Measurements from ENCODE around the gene DGCR6. TPM values are rescaled to one million over a fixed set of nuclear protein-coding genes. Genes with fewer than 3 reads are reported as not detected.
A peak's percentile ranks its signal among the peaks of the same experiment; 100 is the strongest.
"Not testable (repeated sequence)": the region's sequence is repeated elsewhere in the genome, so short reads cannot be mapped to it uniquely, and the experiment has no call there.

DGCR6 gene
- total RNA-seq, 1 donor from 2014 or later, result 3.1 TPM

DNA sequence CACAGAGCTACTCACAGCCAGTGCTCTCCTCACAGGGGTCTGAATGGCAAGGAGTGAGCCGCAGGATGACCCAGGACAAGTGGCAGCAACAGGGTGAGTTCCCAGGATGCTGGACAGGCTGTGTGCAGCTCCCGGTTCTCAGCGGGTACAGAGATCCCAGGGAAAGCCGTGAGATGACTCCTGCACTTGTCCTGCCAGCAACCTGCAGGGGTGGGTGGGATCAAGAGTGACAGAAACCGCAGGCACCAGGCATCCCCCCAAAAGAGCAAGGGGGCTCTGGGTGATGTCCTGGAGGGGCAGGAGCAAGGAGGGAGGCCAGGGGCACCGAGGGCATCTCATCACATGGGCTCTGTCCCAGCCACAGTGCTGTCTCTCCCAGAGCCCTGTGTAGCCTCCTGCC lies 45.9 kb downstream of the DGCR6 start:
- ATAC-seq, result no peak
- intact Hi-C loops (cut with DNase I), result no loop called here
- DNase-seq, result peak; percentile 55

DNA sequence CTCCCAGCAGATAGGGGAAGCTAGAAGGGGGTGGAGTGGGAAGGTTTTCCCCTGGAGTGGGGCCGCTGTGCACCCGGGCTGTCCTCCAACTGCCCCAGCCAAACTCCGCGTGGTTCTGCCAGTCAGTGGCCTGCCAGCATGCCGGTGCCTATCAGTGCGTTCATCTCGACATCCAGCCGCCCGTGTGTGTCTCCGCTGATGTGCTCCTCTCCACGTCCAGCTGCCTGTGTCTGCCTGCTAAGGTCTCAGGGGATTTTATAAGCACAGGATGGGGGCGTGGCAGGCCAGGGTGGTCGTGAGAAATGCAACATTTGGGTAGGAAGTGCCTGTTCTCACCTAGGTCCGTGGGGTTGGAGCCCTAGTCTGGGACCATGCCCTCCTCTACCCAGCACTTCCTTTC lies 47.0 kb downstream of the DGCR6 start:
- H3K4me3 ChIP-seq; ATAC-seq; intact Hi-C loops (cut with DNase I); H3K27me3 ChIP-seq; H3K4me1 ChIP-seq; H3K9me3 ChIP-seq; H3K36me3 ChIP-seq; H3K27ac ChIP-seq: not testable (repeated sequence)
- DNase-seq, result peak; percentile 43

More for the DNA sequence above, 45.9 kb downstream of the DGCR6 start:
- TF ChIP-seq, protein P1, sequence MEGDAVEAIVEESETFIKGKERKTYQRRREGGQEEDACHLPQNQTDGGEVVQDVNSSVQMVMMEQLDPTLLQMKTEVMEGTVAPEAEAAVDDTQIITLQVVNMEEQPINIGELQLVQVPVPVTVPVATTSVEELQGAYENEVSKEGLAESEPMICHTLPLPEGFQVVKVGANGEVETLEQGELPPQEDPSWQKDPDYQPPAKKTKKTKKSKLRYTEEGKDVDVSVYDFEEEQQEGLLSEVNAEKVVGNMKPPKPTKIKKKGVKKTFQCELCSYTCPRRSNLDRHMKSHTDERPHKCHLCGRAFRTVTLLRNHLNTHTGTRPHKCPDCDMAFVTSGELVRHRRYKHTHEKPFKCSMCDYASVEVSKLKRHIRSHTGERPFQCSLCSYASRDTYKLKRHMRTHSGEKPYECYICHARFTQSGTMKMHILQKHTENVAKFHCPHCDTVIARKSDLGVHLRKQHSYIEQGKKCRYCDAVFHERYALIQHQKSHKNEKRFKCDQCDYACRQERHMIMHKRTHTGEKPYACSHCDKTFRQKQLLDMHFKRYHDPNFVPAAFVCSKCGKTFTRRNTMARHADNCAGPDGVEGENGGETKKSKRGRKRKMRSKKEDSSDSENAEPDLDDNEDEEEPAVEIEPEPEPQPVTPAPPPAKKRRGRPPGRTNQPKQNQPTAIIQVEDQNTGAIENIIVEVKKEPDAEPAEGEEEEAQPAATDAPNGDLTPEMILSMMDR (IDR thresholded peaks at IDR 0.05), result no peak
- Histone ChIP-seq H3K4me3 (no peak overlapping the region), H3K9me3 (no peaks in the 10 kb centered on the region), H3K27me3 (no peaks in the 10 kb centered on the region), H3K27ac (no peak overlapping the region), H3K36me3 (no peaks in the 10 kb centered on the region), H3K4me1 (no peaks in the 10 kb centered on the region)

DNA sequence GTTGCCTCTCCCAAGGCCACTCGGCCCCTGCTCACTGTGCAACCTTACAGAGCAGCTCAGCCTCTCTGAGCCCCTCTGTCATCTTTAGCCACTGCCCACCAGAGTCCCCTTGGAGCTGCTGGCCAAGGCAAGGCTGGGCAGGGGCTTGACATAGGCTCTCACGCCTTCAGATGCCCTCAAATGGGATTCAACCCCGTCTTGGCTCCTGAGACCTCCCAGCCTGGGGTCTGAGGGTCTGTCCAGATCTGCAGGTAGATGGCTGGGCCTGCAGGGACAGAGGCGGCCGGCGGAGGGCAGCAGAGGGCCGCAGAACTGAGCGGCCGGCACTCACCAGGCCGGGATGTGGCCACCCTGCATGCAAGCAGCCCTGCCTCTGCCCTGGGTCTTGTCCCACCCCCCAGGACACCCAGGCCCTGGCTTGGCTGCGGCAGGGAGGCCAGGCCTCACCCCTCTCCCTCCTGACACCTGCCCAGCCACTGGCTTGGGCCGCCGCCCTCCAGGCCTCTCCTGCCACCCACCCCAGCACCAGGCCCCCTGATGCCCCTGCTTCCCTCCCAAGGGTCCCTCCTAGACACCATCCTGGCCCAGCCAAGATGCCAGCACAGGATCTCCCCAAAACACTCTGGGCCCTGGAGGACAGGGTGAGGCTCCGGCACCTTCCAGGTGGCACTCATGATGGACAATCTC lies 48.3 kb downstream of the DGCR6 start:
- H3K36me3 ChIP-seq; H3K4me3 ChIP-seq; H3K4me1 ChIP-seq; H3K27me3 ChIP-seq; intact Hi-C loops (cut with DNase I); H3K27ac ChIP-seq; H3K9me3 ChIP-seq: not testable (repeated sequence)
- peak; percentile 92 for ATAC-seq
- DNase-seq, result peak; percentile 84
- TF ChIP-seq, protein P1 (IDR thresholded peaks at IDR 0.05), result peak; percentile 74

DNA sequence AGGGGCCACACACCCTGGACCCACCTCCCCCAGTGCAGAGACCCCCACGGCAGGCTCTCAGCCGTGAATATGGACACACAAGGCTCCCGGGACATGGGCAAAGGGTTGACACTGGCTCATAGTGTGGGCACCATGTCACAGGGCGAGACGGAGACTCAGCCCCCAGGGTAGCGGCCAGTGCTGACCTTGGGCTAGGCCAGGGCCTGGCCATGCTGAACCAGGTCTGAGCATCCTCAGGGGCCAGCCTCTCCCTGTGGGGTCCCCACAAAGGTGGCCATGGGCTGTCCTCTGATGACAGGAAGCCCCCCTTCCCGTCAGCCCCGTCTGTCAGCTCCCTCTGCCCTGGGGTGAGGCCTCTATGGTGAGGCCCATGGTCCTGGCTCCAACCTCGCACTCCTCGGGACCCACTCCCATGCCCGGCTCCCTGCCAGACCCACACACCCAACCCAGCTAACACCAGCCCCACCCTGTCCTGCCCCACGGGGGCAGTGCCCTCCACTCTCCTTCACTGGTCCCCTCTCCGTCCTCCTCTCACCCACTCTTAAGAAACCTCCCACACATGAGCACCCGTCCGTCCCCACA lies 49.0 kb downstream of the DGCR6 start:
- Histone ChIP-seq H3K27ac (no peak overlapping the region), H3K9me3 (no peaks in the 10 kb centered on the region), H3K4me1 (no peaks in the 10 kb centered on the region), H3K27me3 (no peaks in the 10 kb centered on the region), H3K36me3 (no peaks in the 10 kb centered on the region), H3K4me3 (no peak overlapping the region)
- peak; percentile 57 for DNase-seq
- no peak for ATAC-seq
- TF ChIP-seq, protein P1 (IDR thresholded peaks at IDR 0.05), result no peak
- intact Hi-C loops (cut with DNase I), result no loop called here

DNA sequence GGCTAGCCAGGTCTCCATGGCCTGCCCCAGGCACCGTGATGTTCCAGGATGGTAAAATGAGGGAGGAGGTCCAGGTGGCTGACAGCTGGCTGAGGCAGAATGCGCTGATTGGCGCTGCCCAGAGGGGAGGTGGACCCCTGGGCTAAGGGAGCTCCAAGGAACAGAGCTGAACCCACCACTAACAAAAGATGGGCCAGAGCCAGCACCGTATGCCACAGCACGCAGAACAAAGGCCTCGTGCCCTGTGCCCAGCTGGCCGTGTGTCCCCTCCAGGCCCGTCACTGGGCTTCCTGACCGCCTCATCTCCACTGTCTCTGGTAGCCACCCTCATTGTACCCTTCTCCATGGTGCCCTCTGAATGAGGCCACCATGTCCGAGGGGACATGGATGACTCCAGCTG lies 49.6 kb downstream of the DGCR6 start:
- TF ChIP-seq, protein P1 (IDR thresholded peaks at IDR 0.05), result no peak
- H3K27me3 ChIP-seq, result no peaks in the 10 kb centered on the region
- H3K4me1 ChIP-seq, result no peaks in the 10 kb centered on the region
- intact Hi-C loops (cut with DNase I), result no loop called here
- H3K4me3 ChIP-seq, result no peak overlapping the region
- H3K9me3 ChIP-seq, result no peaks in the 10 kb centered on the region
- no peak overlapping the region for H3K27ac ChIP-seq
- ATAC-seq (no peak), DNase-seq (no peak)
- no peaks in the 10 kb centered on the region for H3K36me3 ChIP-seq

DNA sequence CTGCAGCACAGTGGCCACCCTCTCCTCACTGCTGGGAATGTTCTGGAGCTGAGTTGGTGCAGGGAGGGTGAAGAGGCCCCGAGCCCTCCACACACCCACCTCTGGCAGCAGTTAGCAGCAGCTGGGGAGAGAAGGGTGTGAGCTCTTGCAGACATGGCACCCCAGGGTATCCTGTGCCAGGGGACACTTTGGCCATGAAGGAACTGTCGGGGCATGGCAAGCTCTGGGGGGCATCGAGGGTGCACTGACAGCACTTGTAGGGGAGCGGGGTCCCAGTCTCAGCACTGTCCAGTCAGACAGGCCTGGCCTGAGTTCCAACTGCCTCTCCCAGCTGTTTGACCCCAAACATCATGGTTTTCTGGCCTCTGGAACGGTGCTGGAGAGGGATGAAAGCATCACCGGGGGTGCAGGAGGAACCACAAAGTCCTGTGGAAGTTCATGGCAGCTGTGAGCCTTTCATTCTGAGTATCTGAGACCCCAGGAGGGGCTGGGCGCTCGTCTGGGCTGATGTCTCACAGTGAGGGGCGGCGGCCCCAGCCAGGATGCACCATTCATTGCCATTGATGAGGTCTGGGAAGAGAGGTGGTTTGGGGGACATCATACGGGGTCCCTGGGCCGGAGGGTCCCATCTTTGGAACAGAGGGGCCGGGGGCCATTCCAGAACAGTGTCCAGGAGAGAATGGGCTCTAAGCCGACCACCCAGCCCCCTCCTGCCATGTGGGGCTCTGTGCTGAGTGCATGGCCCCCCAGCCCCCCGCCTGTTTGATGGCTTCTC lies 50.2 kb downstream of the DGCR6 start:
- ATAC-seq; H3K27ac ChIP-seq; intact Hi-C loops (cut with DNase I); H3K27me3 ChIP-seq; H3K4me1 ChIP-seq; H3K36me3 ChIP-seq; H3K4me3 ChIP-seq; H3K9me3 ChIP-seq: not testable (repeated sequence)
- peak; percentile 51 for DNase-seq

DNA sequence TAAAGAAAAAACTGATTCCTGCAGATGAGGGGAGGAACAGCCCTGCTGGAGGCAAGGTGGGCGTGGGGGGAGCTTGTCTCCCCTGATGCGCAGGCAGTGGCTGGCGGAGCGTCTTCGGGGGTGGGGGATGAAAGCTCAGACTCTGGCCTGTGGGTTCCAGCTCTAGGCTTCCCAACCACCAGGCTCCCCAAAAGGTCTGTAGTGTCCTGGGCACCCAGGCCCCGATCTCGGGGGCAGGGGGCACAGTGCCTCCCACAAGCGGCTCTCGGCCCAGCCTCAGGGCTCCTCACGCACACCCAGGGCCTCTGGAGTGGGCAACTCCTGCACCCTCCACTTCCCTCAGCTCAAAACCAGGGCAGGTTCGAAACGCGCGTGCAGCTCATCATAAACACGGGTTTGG lies 50.8 kb downstream of the DGCR6 start:
- H3K4me1 ChIP-seq; H3K36me3 ChIP-seq; ATAC-seq; H3K4me3 ChIP-seq; H3K9me3 ChIP-seq; intact Hi-C loops (cut with DNase I); H3K27me3 ChIP-seq; H3K27ac ChIP-seq: not testable (repeated sequence)
- DNase-seq, result peak; percentile 37

DNA sequence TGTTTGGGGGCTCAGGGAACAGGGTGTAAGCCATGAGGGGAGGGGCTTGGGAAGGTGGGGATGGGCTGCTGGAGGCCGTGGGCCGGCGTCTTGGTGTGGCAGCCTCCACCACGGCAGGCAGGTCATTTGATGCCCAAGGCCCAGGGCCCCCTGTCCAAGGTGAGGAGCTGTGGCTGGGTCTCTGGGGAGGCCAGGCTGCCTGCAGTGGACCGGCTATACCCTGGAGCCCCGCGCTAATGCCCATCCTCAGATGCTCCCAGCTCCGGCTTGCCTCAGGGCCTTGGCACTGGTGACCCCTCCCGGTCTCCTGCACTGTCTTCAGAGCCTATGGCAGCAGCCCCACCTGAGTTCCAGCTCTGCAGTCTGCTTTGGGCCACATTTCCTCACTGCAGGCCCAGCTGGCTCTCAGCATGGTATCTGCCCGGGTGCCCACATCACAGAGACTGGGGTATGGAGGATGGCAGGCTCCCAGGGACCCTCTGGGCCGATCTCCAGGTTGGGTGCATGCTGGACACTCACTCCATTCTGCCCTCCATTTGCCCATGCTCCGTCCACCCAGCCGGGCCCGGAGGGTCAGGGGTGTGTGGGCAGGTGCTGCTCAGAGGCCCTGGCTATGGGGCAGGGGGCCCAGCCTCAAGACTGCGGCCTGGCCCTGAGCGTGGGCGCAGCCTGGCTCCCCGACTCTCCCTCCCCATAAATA lies 51.7 kb downstream of the DGCR6 start:
- H3K4me1 ChIP-seq; intact Hi-C loops (cut with DNase I); H3K27me3 ChIP-seq; H3K27ac ChIP-seq; H3K36me3 ChIP-seq; H3K9me3 ChIP-seq; H3K4me3 ChIP-seq; ATAC-seq: not testable (repeated sequence)
- peak; percentile 42 for DNase-seq

DNA sequence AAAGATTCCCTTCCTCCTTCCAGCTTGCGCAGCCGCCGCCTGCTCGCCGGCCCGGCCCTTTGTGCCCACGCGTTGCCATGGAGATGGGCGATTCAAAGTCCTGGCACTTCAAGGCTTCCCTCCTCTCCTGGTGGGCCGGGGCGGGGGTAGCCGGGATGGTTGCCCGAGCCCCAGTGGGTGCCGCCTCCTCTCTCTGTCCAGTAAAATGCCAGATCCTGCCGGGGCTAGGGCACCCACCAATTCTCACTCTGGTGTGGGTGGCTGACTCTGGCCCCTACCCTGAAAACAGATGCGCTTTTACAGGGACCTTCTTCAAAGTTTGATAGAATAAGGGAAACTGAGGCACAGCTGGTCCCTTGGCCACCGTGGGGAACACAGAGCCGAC lies 52.2 kb downstream of the DGCR6 start:
- intact Hi-C loops (cut with DNase I), result not testable (repeated sequence)

More for the DNA sequence above, 52.2 kb downstream of the DGCR6 start:
- DNase-seq, result peak; percentile 25
- not testable (repeated sequence) for H3K9me3 ChIP-seq, H3K4me1 ChIP-seq, H3K36me3 ChIP-seq, H3K4me3 ChIP-seq, H3K27ac ChIP-seq, ATAC-seq, H3K27me3 ChIP-seq
